ENCODE data around the gene ARHGEF35.
"Not testable (repeated sequence)": the region's sequence is repeated elsewhere in the genome, so short reads cannot be mapped to it uniquely, and the experiment has no call there.

The ARHGEF35 gene

DNA sequence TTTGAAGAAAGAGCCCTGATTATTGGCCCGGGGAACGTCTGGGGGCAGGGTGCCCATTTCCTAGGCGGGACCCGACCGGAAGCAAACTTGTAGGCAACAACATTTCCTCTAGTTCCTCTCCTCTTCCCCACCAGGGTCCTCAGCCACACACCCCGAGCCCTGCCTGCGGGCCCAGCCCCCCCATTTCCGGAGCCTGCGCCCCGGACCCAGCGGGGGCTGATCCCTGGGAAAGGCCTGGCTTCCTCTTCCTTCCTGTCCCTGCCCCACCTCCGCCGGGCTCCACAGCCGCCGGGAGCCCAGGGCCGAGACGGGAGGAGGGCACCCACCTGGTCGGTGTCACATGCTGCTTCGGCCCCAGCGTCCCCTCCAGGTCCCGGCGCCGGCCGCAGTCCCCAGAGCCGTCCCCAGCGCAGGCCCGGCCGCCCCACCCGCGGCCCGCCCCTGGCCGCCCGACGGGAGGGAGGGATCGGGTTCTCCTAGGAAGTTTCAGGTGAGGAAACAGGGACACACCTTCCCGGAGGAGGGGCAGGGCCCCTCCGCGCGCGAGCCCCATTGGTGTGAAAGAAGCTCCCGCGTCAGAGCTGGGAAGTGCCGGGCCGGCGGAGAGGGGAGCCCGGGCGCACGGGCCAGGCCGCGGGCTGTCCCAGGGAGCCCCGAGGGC lies at the start of gene ARHGEF35:
Gene ARHGEF35 (minus strand): TSS at position 622 of the 661 bp plus-strand sequence. CDS start 7,450 bp downstream, outside the sequence.
- DNase-seq (ENCODE audit: low read depth in 2 of 2) = not testable (repeated sequence)

DNA sequence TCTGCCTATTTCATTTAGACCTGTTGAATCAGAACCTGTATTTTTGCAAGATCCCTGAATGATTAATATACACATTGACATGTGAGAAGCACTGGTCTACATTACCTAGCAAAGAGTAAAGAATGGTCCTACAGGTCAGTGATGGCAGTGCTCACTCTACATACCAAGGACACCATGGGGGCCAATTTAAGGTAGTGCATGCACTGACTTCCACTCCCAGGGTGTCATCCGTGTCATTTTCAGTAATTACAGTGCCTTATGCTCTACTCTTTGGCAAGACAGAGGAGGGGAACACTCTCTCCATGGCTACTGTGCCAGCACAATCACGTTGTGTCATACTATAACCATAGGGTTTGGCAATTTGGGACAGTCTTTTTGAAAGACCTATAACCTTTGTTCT lies 49.7 kb upstream of the ARHGEF35 start:
- not testable (repeated sequence) for DNase-seq (ENCODE audit: low read depth in 2 of 2)

DNA sequence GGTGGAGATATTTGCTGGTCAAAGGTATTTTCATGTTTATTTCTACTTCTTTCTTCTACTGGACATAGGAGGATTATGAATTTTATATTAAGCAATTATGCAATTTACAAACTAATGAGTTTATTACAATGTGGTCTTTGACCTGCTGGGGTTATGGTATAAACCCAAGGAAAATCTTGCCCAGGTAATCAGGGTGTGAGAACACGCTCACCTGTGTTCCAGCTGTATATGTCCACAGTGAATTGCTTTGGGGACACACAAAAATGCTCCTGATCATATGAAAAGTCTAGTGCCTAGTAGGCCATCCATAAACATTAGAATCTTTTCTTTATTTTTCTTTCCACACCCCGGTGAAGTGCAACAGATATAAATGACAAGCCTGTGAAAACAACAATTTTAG lies 43.7 kb upstream of the ARHGEF35 start, which contains the start of gene OR2A42:
Gene OR2A42 (minus strand): TSS at position 241 of the 400 bp plus-strand sequence. CDS start 6,762 bp downstream, outside the sequence.
- DNase-seq (ENCODE audit: low read depth in 2 of 2) = not testable (repeated sequence)

DNA sequence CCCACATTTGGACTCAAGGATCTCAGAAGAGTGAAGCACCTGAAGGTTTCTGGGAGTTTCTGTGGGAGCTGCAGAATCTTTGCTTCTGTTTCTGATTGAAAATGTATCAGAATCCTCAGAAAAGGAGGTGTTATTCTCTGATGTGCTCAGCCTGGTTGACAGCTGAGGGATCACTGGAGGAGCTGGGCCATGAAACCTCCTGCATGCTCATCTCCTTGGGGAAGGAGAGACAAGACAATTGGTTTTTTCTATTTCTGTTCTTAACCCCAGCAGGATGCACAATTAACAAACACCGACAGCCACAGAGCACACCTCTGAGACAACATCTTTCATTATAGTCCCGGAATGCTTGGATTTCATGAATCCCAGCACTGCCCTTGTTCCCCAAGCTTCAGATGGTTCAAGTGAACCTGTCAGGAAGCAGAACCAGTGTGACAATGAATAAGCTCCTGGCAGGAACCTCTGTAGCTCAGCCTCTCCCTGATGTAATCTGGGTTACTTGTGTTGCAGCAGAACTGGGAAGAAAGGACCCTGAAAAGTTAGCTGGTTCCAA lies 43.0 kb upstream of the ARHGEF35 start:
- DNase-seq (ENCODE audit: low read depth in 2 of 2) = not testable (repeated sequence)

DNA sequence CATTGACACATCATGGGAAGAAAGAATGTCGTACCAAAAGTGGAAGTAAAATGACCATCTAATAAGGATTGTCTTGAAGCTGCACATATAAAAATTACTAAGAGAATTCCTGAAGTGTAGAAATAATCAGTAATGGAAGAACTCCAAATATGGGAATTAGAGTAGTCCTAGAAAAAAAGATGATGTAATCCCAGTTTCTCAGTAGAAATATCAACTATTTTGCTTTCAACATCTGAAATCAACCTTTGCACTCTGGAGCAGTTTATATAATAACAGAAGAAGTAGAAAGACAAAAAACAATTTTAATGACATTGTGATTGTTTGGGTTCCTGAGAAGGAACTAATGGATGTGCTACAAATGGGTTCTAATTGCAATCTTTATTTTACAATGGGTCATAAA lies 37.4 kb upstream of the ARHGEF35 start:
- not testable (repeated sequence) for DNase-seq (ENCODE audit: low read depth in 2 of 2)

DNA sequence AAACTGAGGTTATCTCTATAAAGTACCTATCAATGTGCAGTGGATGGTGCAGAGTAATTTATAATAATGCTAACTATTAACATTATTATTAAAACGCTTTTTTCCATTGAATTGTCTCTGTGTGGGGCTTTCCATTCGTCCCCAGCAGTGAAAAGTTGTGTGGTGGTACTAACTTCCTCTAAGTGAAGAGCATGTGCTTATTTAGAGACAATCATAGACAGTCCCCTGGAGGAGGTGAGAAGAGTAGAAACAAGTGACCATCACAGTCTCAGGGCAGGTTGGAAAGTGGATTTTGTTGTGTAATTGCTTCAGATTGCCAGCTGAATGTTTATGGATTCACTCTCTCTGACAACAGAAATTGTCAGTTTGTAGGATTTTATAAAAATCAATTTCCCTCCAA lies 35.4 kb upstream of the ARHGEF35 start:
- not testable (repeated sequence) for DNase-seq (ENCODE audit: low read depth in 2 of 2)

DNA sequence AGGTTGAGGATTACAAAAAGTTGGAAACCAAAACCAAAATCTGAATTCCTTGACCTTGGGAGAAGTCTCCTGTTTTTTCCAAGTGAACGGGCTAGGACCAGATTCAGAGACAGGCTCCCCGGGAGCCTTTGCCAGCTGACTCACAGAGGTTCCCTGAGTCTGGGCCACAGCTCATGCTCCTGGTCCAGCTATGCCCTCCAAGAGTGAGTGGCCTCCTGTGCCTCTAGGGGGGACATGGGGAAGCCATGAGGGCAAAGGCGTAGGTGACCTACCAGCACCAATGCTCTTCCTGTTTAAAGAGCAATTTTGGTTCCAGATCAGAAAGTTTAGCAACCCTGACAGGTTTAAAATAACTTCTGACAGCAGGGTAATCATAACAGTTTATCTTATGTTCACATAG lies 33.2 kb upstream of the ARHGEF35 start:
- not testable (repeated sequence) for DNase-seq (ENCODE audit: low read depth in 2 of 2)

DNA sequence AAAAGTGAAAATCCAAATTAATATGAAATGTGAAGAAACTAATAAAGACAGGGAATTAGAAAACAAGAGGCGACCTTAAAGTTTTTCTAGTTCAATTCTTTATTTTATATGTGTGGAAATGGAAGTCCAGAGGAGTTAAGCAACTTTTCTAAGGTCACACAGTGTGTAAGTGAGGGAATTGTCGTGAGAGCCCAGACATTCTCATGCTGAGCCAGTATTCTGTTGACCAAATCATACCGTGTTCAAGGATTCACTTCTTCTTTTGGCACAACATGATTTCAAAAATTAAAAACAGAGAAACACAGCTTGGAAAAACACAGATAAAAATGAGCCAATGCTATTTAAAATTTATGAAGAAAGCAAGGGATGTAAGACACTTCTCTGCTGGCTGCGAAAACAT lies 31.2 kb upstream of the ARHGEF35 start:
- DNase-seq (ENCODE audit: low read depth in 2 of 2) = not testable (repeated sequence)

DNA sequence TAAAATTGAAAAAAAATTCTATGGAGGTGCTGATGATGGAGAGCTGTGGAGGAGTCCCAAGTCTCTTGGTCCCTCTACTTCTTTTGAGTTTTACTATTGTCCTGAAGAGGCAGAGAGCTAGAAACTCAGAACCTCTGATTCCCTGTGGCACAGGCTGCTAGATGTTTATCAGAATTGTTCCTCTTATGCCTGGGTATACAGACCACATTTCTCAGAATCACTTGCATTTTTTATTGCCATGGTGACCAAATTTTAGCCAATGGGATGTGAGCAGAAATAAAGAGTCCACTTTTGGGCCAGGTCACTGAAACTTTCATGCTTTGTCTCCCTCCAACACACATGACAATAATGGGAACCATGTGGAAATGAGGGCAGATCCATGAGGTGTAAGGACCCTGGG lies 28.0 kb upstream of the ARHGEF35 start:
- not testable (repeated sequence) for DNase-seq (ENCODE audit: low read depth in 2 of 2)

DNA sequence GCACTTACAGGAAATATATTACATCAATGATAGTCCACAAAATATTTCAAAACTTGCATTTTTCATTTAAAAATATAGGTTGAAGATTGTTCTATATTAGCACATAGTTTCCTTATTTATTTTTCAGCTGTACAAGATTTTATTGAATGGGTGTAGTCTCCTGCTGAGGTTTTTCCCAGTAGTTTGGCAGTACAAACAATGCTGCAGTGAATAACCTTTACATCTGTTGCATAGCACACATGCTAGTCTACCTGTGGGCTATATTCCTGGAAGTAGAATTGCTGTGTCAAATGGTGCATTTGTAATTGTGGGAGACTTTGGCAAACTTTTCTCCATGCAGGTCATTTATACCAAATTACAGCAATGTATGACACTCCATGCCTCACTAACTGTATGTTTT lies 24.9 kb upstream of the ARHGEF35 start:
- DNase-seq (ENCODE audit: low read depth in 2 of 2) = not testable (repeated sequence)

DNA sequence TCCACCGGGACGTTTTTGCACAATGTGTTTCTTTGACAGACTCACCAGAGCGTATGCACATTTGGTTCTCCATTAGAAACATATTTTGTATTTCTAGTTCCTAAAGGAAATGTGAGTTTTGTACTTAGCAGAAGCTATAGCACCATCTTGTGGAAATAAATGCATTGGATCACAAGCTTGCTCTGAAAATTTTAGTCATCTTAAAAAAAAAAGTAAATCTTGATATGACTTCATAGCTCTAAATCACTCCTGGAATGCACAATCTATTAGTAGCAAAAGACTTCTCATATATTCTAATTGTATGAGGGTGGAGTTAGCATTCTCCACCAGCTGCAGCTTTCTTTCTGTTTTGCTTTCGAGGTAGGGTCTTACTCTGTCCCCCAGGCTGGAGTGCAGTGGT lies 23.5 kb upstream of the ARHGEF35 start:
- not testable (repeated sequence) for DNase-seq (ENCODE audit: low read depth in 2 of 2)

DNA sequence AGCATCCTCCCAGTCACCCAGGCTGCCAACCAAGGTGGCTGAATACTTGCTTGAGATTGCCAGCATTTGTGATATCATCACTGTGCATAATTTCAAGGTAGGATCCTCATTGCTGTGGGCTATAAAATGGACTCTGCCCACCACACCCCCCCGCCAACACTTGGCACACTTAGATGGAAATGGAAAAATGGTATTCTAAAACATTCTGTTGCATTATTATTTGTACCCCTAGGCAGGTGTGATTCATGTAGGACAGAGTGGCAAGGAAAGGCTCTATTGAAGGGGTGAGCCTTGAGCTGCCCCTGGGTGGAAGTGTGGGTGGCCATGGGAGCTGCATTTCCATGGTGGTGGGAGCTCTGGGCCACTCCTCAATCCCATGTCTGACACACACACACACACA lies 22.9 kb upstream of the ARHGEF35 start:
- DNase-seq (ENCODE audit: low read depth in 2 of 2) = not testable (repeated sequence)

DNA sequence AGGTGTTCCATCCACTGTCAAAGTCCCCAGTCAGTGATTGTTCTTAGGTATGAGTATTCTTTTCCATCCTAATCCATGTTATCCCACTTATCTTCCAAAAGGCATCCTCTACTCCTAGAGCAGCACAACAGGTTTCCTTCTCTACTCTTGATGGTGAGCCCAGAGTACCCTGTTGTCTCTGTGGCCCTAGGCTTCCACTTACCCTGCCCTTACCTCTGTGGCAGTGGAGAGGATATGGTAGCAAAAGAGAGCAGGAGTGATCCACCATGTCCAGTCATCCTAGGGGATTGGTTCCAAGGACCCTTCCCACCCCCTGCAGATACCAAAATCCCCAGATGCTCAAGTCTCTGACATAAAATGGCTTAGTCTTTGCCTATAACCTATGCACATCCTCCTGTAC lies 21.6 kb upstream of the ARHGEF35 start:
- not testable (repeated sequence) for DNase-seq (ENCODE audit: low read depth in 2 of 2)

DNA sequence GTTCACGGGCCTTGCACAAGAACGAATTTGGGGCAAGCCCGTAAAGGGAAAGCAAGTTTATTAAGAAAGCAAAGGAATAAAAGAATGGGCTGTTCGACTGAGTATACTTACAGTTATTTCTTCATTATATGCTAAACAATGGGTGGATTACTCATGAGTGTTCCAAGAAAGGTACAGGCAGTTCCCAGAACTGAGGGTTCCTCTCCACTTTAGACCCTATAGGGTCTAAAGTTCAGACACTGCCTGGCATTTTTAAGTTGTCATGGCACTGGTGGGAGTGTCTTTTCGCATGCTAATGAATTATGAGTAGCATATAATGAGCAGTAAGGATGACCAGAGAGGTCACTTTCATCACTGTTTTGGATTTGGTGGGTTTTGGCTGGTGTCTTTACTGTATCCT lies 9.7 kb upstream of the ARHGEF35 start:
- not testable (repeated sequence) for DNase-seq (ENCODE audit: low read depth in 2 of 2)

DNA sequence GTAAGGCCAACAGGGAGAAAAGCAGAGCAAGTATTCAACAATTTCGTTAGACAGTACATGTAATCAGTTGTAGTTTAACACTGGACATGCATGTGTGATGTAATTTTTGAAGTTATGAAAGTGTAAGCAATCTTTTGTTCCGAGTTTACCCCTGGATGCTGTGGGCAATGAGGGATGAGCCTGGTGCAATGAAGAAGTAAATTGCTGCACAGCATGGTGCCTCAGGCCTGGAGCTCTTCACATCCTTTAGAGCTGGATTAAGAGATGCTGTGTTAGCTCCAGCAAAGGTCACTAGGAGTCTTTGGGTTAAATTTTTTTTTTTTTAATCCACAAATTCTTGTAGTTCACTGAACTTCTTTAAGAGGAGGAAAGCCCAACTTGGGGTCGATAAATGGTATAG lies 7.5 kb upstream of the ARHGEF35 start:
- DNase-seq (ENCODE audit: low read depth in 2 of 2) = not testable (repeated sequence)

DNA sequence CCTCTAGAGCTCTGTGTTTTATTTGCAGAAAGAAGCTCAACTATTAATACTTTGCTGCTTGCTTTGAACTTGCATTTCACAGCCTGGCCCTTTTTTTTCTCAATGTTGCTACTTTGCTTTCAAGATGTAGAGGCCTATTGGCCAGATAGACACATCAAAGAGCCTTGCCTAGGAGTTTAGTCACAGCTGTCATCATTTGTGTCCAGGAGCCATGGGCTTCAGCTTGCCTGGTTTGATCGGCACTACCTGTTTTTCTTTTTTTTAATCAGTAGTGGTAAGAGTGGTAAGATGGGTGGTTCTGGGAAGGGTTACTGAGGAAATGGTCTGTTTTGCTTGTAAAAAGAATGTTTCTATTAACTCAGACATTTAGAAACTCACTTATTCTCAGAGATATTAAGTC lies 6.3 kb upstream of the ARHGEF35 start:
- not testable (repeated sequence) for DNase-seq (ENCODE audit: low read depth in 2 of 2)

DNA sequence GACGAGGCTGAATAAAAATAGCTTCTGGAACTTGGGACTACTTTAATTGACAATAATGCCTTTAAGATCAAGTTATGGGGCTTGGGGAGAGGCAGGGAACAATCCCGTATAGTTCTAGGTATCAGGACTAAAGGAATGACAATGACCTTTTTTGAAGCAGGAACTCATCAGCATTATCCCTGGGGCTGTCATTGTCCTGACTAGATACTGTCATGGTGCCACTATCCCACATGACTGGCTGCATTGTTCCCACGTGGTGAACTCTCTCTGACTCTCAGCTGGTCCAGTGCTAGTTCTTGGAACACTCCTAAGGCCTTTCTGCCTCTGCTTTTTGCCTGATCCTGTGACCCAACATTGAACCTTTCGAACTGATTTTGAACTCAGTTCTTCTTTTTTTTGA lies 3.3 kb upstream of the ARHGEF35 start:
- DNase-seq (ENCODE audit: low read depth in 2 of 2) = not testable (repeated sequence)

DNA sequence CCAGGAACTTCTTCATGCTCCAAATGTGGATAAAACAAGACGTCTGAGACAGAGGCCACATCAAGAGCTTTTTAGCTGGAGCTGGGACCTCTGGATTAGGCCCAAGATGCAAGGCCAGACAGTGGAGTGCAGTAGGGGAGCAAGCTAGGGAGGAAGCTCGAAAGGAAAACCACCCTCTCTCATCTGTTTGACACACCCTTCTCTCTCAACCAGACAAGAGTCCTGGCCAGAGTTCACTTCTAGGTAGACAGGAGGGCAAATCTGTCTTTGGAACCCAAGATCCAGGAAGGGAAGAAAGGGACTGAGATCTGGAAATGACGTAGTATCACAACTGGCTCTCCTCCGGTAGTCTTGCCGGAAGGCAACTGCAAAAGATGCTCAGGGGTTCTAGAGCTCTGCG lies 1.2 kb downstream of the ARHGEF35 start:
- not testable (repeated sequence) for DNase-seq (ENCODE audit: low read depth in 2 of 2)

DNA sequence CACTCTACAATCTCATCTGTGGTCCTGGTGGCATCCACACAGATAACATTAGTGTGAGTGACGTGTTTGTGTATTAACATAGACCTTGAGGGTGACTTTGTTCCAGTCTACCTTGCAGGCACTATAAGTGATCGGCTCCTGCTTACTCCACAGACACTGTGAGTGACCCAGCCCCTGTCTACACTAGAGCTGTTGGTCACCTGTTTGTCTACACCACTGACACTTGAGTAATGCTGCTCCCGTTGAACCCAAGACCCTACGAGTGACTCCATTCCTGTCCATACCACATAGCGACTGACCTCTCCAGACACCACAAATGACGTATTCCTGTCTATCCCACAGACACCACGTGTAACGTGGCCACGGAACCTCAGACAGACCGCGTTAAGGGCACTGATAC lies 1.9 kb downstream of the ARHGEF35 start:
- not testable (repeated sequence) for DNase-seq (ENCODE audit: low read depth in 2 of 2)

DNA sequence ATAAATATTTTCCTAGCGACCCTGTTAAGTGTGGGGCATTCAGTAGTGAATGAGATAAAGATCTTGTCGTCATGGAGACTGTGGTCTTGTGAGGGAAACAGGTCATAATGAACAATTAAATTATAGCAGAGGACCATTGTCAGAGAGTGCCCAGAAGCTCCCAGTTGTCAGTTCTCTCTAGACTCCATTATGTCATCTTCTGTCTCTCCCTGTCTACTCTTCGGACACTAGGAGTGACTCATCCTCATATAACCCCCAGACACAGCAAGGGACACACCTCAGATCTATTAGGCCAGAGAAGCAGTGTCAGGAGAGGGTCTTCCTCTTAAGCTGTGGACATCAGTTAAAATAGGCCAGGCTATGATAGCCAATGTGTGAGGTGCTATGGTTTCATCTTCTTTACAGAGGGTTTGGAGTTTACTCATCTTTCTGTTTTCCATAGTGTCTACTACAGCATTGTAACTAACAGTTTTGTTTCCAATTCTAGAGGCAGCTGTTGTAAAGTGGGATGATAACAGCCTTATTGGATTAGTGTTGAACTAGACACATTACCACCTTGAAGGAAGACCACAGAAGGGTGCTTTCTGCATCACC lies 7.0 kb downstream of the ARHGEF35 start:
- not testable (repeated sequence) for DNase-seq (ENCODE audit: low read depth in 2 of 2)

DNA sequence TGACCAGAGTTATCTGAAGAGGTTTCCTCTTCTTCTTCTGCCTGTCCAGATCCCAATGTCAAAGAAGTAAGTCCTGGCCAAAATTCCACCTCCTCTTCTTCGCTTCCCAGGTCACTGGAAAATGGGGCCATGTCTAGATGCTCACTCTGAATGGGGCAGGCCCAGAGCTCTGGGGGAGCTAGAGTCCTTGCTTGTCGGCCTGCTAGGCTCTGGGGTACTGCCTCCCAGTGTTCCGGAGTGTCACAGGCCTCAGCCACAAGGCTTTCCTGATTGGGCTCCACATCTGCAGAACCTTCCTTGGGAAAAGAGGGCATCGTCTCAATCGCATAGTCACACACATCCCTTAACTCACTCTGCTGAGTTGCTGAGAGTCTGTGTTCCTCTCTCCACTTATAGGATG lies 7.8 kb downstream of the ARHGEF35 start:
- DNase-seq (ENCODE audit: low read depth in 2 of 2) = not testable (repeated sequence)

DNA sequence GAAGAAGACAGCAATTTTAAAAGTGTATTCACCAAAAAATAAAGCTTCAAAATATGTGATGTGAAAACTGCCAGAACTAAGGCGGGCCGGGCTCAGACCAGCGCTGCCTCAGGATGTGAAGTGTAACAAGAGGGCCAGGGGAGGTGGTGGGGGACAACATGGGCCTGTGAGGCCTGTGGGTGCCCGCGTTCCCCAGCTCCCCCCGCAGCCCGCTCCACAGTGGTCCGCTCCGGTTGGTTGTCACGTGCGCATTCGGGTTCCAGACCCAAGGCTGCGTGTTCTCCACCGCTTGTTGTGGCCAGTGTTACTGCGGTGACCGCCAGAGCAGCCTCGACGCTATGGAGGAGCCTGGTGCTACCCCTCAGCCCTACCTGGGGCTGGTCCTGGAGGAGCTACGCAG lies 12.5 kb downstream of the ARHGEF35 start, which contains the start of gene CTAGE4:
Gene CTAGE4 (plus strand): TSS at position 301 of the 400 bp plus-strand sequence. CDS start 38 bp downstream, at position 339.
- DNase-seq (ENCODE audit: low read depth in 2 of 2) = not testable (repeated sequence)

DNA sequence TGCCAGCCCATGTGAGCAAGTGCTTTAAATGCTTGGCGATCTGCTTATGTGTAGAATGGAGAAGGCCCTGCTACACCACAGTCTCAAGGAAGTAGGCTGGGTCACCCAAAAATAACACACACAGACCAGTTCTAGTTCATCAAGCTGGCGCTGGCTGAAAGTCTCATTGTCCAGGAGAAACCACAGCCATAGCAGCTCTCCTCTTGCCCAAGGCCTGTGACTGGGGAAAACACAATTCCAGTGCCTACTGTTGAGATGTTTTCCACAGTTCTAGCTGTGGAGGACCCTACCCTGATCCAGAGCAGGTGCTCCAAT lies 16.5 kb downstream of the ARHGEF35 start:
- not testable (repeated sequence) for DNase-seq (ENCODE audit: low read depth in 2 of 2)

All from stimulated activated CD8-positive, alpha-beta memory T cell treated with anti-CD3 and anti-CD28 coated beads, Interleukin-7, amount 100 ng/mL, for 1 hour (primary cell).